ENCODE measurements around the gene TMEM94.

- no peak for TF ChIP-seq EZH2 (IDR thresholded peaks at IDR 0.05; ENCODE audit: borderline replicate concordance, low read depth, low read length, poor library complexity, severe bottlenecking)
- TF ChIP-seq CTCF (conservative IDR thresholded peaks at IDR 0.05; ENCODE audit: low read depth, low read length), result no peak
Observed at GRCh38 chr17:75463603-75464002, 7.2 kb downstream of the TMEM94 start.

Measured in A673 (cell line).